ENCODE results near the gene U2AF2.
A peak's percentile ranks its signal among the peaks of the same experiment; 100 is the strongest.
"Not testable (repeated sequence)": the region's sequence is repeated elsewhere in the genome, so short reads cannot be mapped to it uniquely, and the experiment has no call there.

The U2AF2 gene

DNA sequence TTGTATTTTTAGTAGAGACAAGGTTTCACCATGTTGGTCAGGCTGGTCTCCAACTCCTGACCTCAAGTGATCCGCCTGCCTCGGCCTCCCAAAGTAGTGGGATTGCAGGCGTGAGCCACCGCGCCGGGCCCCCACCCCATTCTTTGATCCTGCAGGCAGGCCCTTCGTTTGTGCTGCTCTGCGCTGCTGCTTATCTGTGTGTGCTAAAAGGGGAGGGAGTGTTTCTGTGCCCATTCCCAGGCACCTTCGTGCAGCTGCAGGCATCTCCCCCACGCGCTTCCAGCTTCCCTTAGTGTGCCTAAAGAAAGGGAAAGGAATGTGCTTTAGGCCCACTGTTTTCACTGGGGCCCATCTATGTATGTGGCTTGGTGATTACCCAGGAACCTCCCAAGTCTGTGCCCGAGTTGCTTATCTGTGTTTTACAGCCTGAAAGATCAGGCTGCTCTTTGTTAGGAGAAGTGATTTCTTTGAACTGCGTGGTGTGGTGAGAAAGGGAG, 47.3 kb downstream of the U2AF2 start:
- DNase-seq (ENCODE audit: low spot score in 2 of 2) = no peak

DNA sequence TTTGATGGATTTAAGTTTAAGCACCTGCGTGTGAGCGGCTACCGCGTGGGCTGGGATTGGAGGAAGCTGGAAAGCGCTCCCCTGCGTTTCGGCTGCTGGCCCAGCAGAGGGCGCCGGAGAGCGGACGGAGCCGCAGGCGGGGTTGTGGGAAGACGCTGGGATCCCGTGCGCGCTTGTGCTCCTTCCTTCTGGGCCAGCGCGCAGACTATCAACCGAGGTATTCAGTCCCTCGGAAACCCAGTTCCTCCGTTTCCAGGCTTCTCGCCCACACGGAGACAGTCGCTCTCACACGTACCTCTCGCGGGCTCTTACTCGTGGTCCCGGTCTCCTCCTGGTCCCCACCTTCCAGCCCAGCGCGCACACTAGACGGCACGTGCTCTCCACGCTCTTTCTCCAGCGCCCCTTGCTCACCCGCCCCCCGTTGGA, 49.0 kb downstream of the U2AF2 start:
- no peaks in the 10 kb centered on the region for H3K9me3 Mint-ChIP-seq
- peaks cover 18% of the 10 kb centered on the region for H3K36me3 Mint-ChIP-seq
- H3K4me3 Mint-ChIP-seq = no peak overlapping the region
- DNase-seq (ENCODE audit: low spot score in 2 of 2) (peak; percentile 29 to 67), ATAC-seq (peak; percentile 46)
- peaks cover 6% of the 10 kb centered on the region for H3K4me1 Mint-ChIP-seq
- no peak overlapping the region for H3K27ac Mint-ChIP-seq

More for the DNA sequence above, 47.3 kb downstream of the U2AF2 start:
- no peaks in the 10 kb centered on the region for H3K9me3 Mint-ChIP-seq
- no peak overlapping the region for H3K4me3 Mint-ChIP-seq
- H3K27ac Mint-ChIP-seq = peak overlapping the region; percentile 29
- ATAC-seq = no peak
- peaks cover 6% of the 10 kb centered on the region for H3K4me1 Mint-ChIP-seq
- peaks cover 26% of the 10 kb centered on the region for H3K36me3 Mint-ChIP-seq

DNA sequence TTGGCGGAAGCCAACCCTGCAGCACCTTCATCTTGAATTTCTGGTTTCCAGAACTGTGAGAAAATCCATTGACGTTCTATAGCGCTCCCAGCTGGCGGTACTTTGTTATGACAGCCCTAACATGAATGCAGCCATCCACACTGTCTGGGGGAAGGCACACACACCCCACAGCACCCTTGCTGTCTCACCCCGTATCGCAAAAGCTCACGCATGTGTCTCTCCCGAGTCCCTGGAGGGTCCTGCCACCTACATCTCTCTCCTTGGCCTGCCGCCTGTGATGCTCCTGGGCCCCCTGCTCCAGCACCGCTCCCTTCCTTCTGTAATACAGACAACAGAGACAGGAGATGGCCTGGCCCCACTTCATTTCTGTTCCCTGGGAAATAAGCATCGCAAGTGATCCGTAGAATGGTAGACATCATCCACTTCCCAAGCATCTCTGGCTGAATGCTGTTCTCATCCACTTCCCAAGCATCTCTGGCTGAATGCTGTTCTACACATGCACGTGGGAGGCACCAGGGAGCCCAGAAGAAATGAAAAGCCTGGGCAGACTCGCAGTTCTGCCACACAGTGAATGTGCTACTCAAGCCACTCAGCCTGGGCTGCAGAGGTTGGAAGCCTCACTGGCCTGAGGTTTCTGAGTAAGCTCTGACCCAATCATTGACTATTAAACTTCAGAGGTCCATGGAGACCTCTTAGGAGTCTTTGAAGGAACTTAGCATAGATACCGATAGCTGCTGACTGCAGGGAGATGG, 49.8 kb downstream of the U2AF2 start:
- no peak for ATAC-seq
- H3K4me1 Mint-ChIP-seq = peaks cover 6% of the 10 kb centered on the region
- DNase-seq (ENCODE audit: low spot score in 2 of 2) = no peak
- H3K36me3 Mint-ChIP-seq = peaks cover 10% of the 10 kb centered on the region
- no peak overlapping the region for H3K27ac Mint-ChIP-seq
- H3K9me3 Mint-ChIP-seq = no peaks in the 10 kb centered on the region
- no peak overlapping the region for H3K4me3 Mint-ChIP-seq

GRCh38 chr19:55705972-55706371, 51.1 kb downstream of the U2AF2 start:
- ATAC-seq (no peak), DNase-seq (ENCODE audit: low spot score in 2 of 2) (no peak)
- Mint-ChIP-seq H3K4me3 (no peak overlapping the region), H3K36me3 (no peaks in the 10 kb centered on the region), H3K4me1 (peaks cover 6% of the 10 kb centered on the region), H3K27ac (no peak overlapping the region), H3K9me3 (no peaks in the 10 kb centered on the region)

- DNase-seq (ENCODE audit: low spot score in 2 of 2) = no peak
- Mint-ChIP-seq H3K9me3 (no peaks in the 10 kb centered on the region), H3K4me3 (no peak overlapping the region), H3K4me1 (no peaks in the 10 kb centered on the region), H3K36me3 (no peaks in the 10 kb centered on the region), H3K27ac (no peak overlapping the region)
- ATAC-seq = no peak
Observed at GRCh38 chr19:55711719-55712118, 56.9 kb downstream of the U2AF2 start.

DNA sequence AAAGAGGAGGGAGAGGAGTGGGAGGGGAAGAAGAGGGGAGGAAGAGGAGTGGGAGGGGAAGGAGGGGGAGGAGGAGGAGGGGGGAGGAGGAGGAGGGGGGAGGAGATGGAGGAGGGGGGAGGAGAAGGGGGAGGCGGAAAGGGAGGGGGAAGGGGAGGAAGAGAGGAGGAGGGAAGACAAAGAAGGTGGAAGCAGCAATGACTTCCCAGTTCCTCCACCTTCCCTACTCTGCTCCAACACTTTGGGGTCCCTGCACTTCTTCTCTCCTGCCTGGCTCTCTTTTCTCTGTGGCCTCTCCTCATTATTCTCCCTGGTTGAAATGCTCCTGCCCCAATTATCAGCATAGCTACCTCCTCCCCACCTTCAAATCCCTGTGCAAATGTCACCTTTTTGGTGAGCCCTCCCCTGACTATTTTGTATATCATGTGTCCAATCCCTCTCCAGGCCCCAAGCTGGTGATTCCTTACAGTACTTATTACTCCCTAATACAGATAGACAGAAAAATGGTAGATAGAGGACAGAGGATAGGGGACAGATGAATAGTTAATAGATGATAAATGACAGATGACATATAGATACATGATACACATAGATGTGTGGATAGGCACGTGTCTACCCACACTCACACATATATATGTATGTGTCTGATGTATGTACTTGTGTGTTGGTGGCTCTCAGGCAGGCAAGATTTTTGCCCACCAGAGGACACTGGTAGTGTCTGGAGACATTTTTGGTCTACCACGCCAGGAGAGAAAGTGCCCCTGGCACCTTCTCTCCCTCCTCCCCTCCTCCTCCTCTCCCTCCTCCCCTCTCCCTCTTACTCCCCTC, 58.2 kb downstream of the U2AF2 start:
- Mint-ChIP-seq H3K9me3 (no peaks in the 10 kb centered on the region), H3K4me3 (no peak overlapping the region), H3K36me3 (no peaks in the 10 kb centered on the region), H3K4me1 (no peaks in the 10 kb centered on the region), H3K27ac (peak overlapping the region; percentile 3)
- ATAC-seq (peak; percentile 74), DNase-seq (ENCODE audit: low spot score in 2 of 2) (no peak)

DNA sequence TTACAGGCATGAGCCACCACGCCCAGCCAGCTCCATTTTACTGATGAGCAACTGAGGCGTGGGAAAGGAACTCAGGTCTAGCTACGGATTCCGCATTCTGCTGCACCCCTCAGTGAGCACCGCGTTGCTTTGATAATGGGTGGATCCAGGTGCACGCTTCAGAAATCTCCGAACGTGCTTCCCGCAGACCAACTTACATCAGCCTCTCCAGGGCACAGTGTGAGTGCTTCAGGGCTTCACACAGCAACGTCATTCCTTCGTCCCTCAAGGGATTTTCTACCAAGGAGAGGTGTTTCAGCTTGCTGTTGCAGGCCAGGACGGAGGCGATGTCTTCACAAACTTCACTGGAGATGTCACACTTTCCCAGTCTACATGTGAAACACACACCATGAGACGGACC, 61.7 kb downstream of the U2AF2 start:
- ATAC-seq (no peak), DNase-seq (ENCODE audit: low spot score in 2 of 2) (no peak)
- Mint-ChIP-seq H3K9me3 (peaks cover 4% of the 10 kb centered on the region), H3K4me3 (no peak overlapping the region), H3K27ac (no peak overlapping the region), H3K36me3 (no peaks in the 10 kb centered on the region), H3K4me1 (no peaks in the 10 kb centered on the region)

DNA sequence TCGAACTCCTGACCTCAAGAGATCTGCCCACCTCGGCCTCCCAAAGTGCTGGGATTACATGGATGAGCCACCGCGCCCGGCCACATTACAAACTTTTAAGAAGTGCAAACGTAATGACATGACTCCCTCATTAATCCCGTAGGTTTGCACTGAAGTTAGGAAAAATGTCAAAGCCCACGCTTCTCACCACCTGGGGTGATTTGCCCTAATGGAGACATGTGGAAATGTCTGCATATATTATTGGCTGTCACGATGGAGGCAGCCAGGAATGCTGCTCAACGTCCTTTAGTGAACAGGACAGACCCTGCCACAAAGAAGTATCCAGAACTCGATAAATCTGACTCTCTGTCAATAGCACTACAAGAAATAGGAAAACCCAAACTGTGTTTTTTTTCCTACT, 62.4 kb downstream of the U2AF2 start:
- H3K27ac Mint-ChIP-seq = no peak overlapping the region
- H3K4me1 Mint-ChIP-seq = no peaks in the 10 kb centered on the region
- no peak for DNase-seq (ENCODE audit: low spot score in 2 of 2)

GRCh38 chr19:55717879-55718711, 63.3 kb downstream of the U2AF2 start:
- H3K27ac Mint-ChIP-seq; H3K4me1 Mint-ChIP-seq; DNase-seq (ENCODE audit: low spot score in 2 of 2); ATAC-seq; H3K36me3 Mint-ChIP-seq; H3K4me3 Mint-ChIP-seq: not testable (repeated sequence)
- H3K9me3 Mint-ChIP-seq = peaks cover 16% of the 10 kb centered on the region

More for the DNA sequence above, 62.4 kb downstream of the U2AF2 start:
- no peak overlapping the region for H3K4me3 Mint-ChIP-seq
- H3K36me3 Mint-ChIP-seq = no peaks in the 10 kb centered on the region
- ATAC-seq = no peak
- peaks cover 11% of the 10 kb centered on the region for H3K9me3 Mint-ChIP-seq

DNA sequence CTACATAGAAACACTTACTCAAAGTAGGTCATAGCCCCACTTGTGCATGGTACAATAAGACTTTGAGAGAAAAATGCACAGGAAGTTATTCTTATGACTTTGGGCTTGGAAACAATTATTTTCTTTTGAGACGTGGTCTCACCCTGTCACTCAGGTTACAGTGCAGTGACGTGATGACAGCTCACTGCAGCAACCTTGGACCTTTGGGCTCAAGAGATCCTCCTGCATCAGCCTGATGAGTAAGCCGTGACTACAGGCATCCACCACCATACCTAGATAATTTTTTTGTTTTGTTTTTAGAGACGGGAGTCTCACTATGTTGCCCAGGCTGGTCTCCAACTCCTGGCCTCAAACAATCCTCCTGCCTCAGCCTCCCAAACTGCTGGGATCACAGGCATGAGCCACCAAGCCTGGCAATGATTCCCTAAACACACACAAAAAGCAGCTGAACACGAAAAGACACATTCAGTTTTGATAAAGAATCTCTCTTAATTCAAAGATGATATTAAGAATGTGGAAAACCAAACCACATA, 65.4 kb downstream of the U2AF2 start:
- H3K4me3 Mint-ChIP-seq = no peak overlapping the region
- H3K9me3 Mint-ChIP-seq = peaks cover 16% of the 10 kb centered on the region
- no peaks in the 10 kb centered on the region for H3K4me1 Mint-ChIP-seq
- DNase-seq (ENCODE audit: low spot score in 2 of 2) (no peak), ATAC-seq (no peak)
- H3K27ac Mint-ChIP-seq = no peak overlapping the region
- no peaks in the 10 kb centered on the region for H3K36me3 Mint-ChIP-seq

DNA sequence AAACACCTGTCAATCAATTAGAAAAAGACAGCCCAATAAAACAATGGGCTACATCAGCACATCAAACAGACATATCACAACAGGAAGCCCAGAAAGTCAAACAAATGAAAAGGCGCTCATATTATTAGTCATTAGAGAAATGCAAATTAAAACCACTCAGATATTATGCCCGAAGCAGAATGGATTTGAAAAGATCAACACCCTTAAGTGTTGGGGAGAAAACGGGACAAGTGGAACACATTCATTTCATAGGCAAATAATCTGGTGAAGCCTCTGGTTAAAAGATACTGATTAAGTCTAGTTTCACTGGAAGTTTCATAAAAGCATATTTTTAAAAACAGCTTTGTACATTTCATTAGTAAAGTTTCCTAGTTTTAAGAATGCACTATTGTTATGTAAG, 66.0 kb downstream of the U2AF2 start:
- Mint-ChIP-seq H3K4me1 (no peaks in the 10 kb centered on the region), H3K9me3 (peaks cover 16% of the 10 kb centered on the region), H3K27ac (no peak overlapping the region), H3K4me3 (no peak overlapping the region), H3K36me3 (no peaks in the 10 kb centered on the region)
- DNase-seq (ENCODE audit: low spot score in 2 of 2) = no peak
- no peak for ATAC-seq

GRCh38 chr19:55723491-55723890, 68.7 kb downstream of the U2AF2 start:
- DNase-seq (ENCODE audit: low spot score in 2 of 2) = no peak
- no peak overlapping the region for H3K4me3 Mint-ChIP-seq
- ATAC-seq = no peak
- no peak overlapping the region for H3K27ac Mint-ChIP-seq
- H3K9me3 Mint-ChIP-seq = peaks cover 16% of the 10 kb centered on the region
- H3K4me1 Mint-ChIP-seq = no peaks in the 10 kb centered on the region
- no peaks in the 10 kb centered on the region for H3K36me3 Mint-ChIP-seq
